A549 (cell line): Measurements from ENCODE around the gene OR8A1. TPM values are rescaled to one million over a fixed set of nuclear protein-coding genes. Genes with fewer than 3 reads are reported as not detected.

ENCODE experiments used
- ATAC-seq, 2 experiments: fragments of 200-7000 bp in 1 of 2; fragments of >200 bp in 1 of 2; cut with Nextera tagmentation in 1 of 2; cut with Tn5 transposase in 1 of 2; 3 replicates each; pipeline versions ENCODE4 v1.8.0 to v1.9.1; 2018 to 2020; ENCODE audit warnings: mild to moderate bottlenecking in 1 of 2, moderate library complexity in 1 of 2
- CTCF ChIA-PET: fragments of 300-600 bp; sonication (Branson Sonifier 250); formaldehyde crosslinking; extraction: SDS; loops from one replicate; lab custom pipeline; 2021; ENCODE audit warnings: antibody characterized with exemption, inconsistent platforms; lab: Yijun Ruan, JAX
- POLR2A ChIA-PET: fragments of 350-600 bp; formaldehyde crosslinking; extraction: SDS; loops from one replicate; lab custom pipeline; 2021; ENCODE audit warnings: antibody characterized with exemption, inconsistent platforms; lab: Yijun Ruan, JAX
- DNase-seq, 2 experiments: peaks; one replicate each; pipeline versions ENCODE4 v3.0.0 to v3.0.0-alpha.2; 2011 to 2016; ENCODE audit warnings: low read depth in 1 of 2, low spot score in 1 of 2
- FAIRE-seq: peaks from 2 replicates; lab custom pipeline; 2011; peaks lifted over from hg19 to GRCh38; lab: Jason Lieb, UNC
- H3K27ac ChIP-seq, 2 experiments: fragments of >200 bp; sonication (Bioruptor Twin); formaldehyde crosslinking; 3 replicates each; pipeline ENCODE4 v1.5.1; 2016 to 2017
- H3K4me1 ChIP-seq: fragments of >200 bp; sonication (Bioruptor Twin); formaldehyde crosslinking; 3 replicates; pipeline ENCODE4 v1.6.1; 2016
- H3K4me2 ChIP-seq: fragments of >200 bp; sonication (Bioruptor Twin); formaldehyde crosslinking; 3 replicates; pipeline ENCODE4 v1.6.1; 2016
- H3K4me3 ChIP-seq: fragments of >200 bp; sonication (Bioruptor Twin); formaldehyde crosslinking; 3 replicates; pipeline ENCODE4 v1.5.1; 2016
- H3K9me3 ChIP-seq: fragments of >200 bp; sonication (Bioruptor Twin); formaldehyde crosslinking; 3 replicates; pipeline ENCODE4 v1.6.1; 2016
- ATOH8 ChIP-seq: fragments of 250-450 bp; sonication (Bioruptor Pico); IDR thresholded peaks from 2 replicates; pipeline ENCODE4 v1.5.0; 2020; ENCODE audit warnings: low read depth, mild to moderate bottlenecking, moderate library complexity
- BCL3 ChIP-seq: fragments of >200 bp; sonication (Bioruptor Twin); formaldehyde crosslinking; IDR thresholded peaks from 3 replicates; pipeline ENCODE4 v1.6.1; 2016
- CBX8 ChIP-seq: fragments of 200-600 bp; sonication (generic); IDR thresholded peaks from 2 replicates; pipeline ENCODE4 v1.6.1; 2016
- CHD2 ChIP-seq: fragments of 150-350 bp; IDR thresholded peaks from 2 replicates; pipeline ENCODE4 v1.6.1; 2014; ENCODE audit warnings: low read length; ENCODE audit not compliant: partially characterized antibody
- CHD4 ChIP-seq: fragments of 200-600 bp; sonication (generic); IDR thresholded peaks from 2 replicates; pipeline ENCODE4 v1.6.1; 2016; ENCODE audit warnings: antibody characterized with exemption, mild to moderate bottlenecking, borderline replicate concordance
- E2F6 ChIP-seq: IDR thresholded peaks from 2 replicates; pipeline ENCODE4 v1.6.1; 2012; ENCODE audit warnings: low read depth, borderline replicate concordance
- ELK1 ChIP-seq: fragments of 150-350 bp; IDR thresholded peaks from 2 replicates; pipeline ENCODE4 v1.6.1; 2014; ENCODE audit warnings: low read depth, mild to moderate bottlenecking, low read length
- EP300 ChIP-seq, 2 experiments: fragments of >200 bp; sonication (Bioruptor Twin); formaldehyde crosslinking; IDR thresholded peaks; 2 replicates in 1 of 2; 3 replicates in 1 of 2; pipeline ENCODE4 v1.6.1; 2016 to 2017
- FOSL2 ChIP-seq, 2 experiments: fragments of 450-650 bp in 1 of 2; fragments of >200 bp in 1 of 2; sonication (Bioruptor Twin) in 1 of 2; formaldehyde crosslinking; IDR thresholded peaks; 2 replicates each; pipeline versions ENCODE4 v1.5.0 to v1.6.1; 2016 to 2020; ENCODE audit warnings: mild to moderate bottlenecking in 1 of 2, moderate library complexity in 1 of 2
- FOXS1 ChIP-seq: fragments of 250-450 bp; sonication (Bioruptor Pico); IDR thresholded peaks from 2 replicates; pipeline ENCODE4 v1.5.0; 2020; ENCODE audit warnings: mild to moderate bottlenecking, moderate library complexity
- HOXB5 ChIP-seq: fragments of 250-450 bp; sonication (Bioruptor Pico); IDR thresholded peaks from 2 replicates; pipeline ENCODE4 v1.5.0; 2020; ENCODE audit warnings: mild to moderate bottlenecking, moderate library complexity
- JUNB ChIP-seq: fragments of >200 bp; sonication (Bioruptor Twin); formaldehyde crosslinking; IDR thresholded peaks from 2 replicates; pipeline ENCODE4 v1.6.1; 2016
- MAZ ChIP-seq: fragments of 150-350 bp; IDR thresholded peaks from 2 replicates; pipeline ENCODE4 v1.6.1; 2014; ENCODE audit warnings: antibody characterized with exemption, low read depth, low read length, borderline replicate concordance
- MYC ChIP-seq: IDR thresholded peaks from 2 replicates; pipeline ENCODE4 v1.6.1; 2012; ENCODE audit warnings: mild to moderate bottlenecking, inconsistent platforms, low read length, improper control_type of control experiment, borderline replicate concordance
- NPAS2 ChIP-seq: fragments of 250-450 bp; sonication (Bioruptor Pico); IDR thresholded peaks from 2 replicates; pipeline ENCODE4 v1.8.0; 2022; ENCODE audit warnings: mild to moderate bottlenecking, moderate library complexity, borderline replicate concordance
- RARB ChIP-seq: fragments of 250-450 bp; sonication (Bioruptor Pico); IDR thresholded peaks from 2 replicates; pipeline ENCODE4 v1.8.0; 2021; ENCODE audit warnings: mild to moderate bottlenecking, moderate library complexity
- REST ChIP-seq: fragments of 200-600 bp; sonication (generic); IDR thresholded peaks from 2 replicates; pipeline ENCODE4 v1.6.1; 2016; ENCODE audit warnings: antibody characterized with exemption, mild to moderate bottlenecking, moderate library complexity
- USF2 ChIP-seq: fragments of 450-650 bp; IDR thresholded peaks from 2 replicates; pipeline ENCODE4 v1.6.1; 2014; ENCODE audit warnings: antibody characterized with exemption
- ZC3H11A ChIP-seq: fragments of 450-650 bp; IDR thresholded peaks from 2 replicates; pipeline ENCODE4 v1.6.1; 2014; ENCODE audit warnings: antibody characterized with exemption, mild to moderate bottlenecking
- ZNF302 ChIP-seq: fragments of 250-450 bp; sonication (Bioruptor Pico); IDR thresholded peaks from 2 replicates; pipeline ENCODE4 v1.9.0; 2021; ENCODE audit warnings: inconsistent platforms, mild to moderate bottlenecking, moderate library complexity
- WGBS: methylation state at CpG from one replicate; pipeline ENCODE4 v1.1.6; 2017; ENCODE audit errors: missing lambda C conversion rate; 5-methylcytosine and 5-hydroxymethylcytosine counted together
- polyA plus RNA-seq, 4 experiments: library from polyadenylated mRNA; depleted of rRNA in 3 of 4; stranded (reverse); fragments of >200 nt; fragmentation: RNase III in 1 of 4; extraction: RNeasy Plus Mini Kit Qiagen cat#74134 plus additional on column Dnase treatment in 1 of 4; gene quantifications; 2 replicates in 3 of 4; 3 replicates in 1 of 4; pipeline ENCODE4 v1.2.3, GENCODE V29; 2011 to 2017

The OR8A1 gene
- polyA plus RNA-seq, 2 of the 4 experiments (the other 2 are of a cell fraction) = not detected

- CTCF ChIA-PET = interaction anchor here (1.2 kb wide), 1 partner anchor 33 kb away, joined by 3 read pairs; no protein-coding TSS in a partner anchor
- TF ChIP-seq NPAS2 (CRISPR knock-in tag) (no peak), ELK1 (no peak), FOXS1 (no peak), E2F6 (no peak), CHD2 (no peak), CHD4 (no peak), CBX8 (no peak), ATOH8 (CRISPR knock-in tag) (no peak), EP300 (IDR thresholded peaks at IDR 0.05) (no peak), RARB (no peak), ZNF302 (CRISPR knock-in tag) (no peak), REST (no peak), MAZ (no peak), ZC3H11A (no peak), MYC (no peak), HOXB5 (CRISPR knock-in tag) (no peak), BCL3 (no peak), FOSL2 (IDR thresholded peaks at IDR 0.05) (no peak), FOSL2 (CRISPR knock-in tag; IDR thresholded peaks at IDR 0.05) (no peak), JUNB (no peak), USF2 (no peak)
- POLR2A ChIA-PET = no interaction called here
- ATAC-seq (no peak), DNase-seq (no peak), FAIRE-seq (no peak)
- Histone ChIP-seq H3K27ac (no peak within 1 kb of the TSS), H3K4me3 (no peak within 1 kb of the TSS), H3K4me2 (no peak within 1 kb of the TSS), H3K4me1 (no peaks in the 10 kb centered on the region), H3K9me3 (no peaks in the 10 kb centered on the region)
- WGBS = 42% methylated on average over 2 of the region's 5 CpGs
These were observed 41.3 kb downstream of the OR8A1 start, which contains the start of gene PANX3 for GRCh38 chr11:124611064-124611463. TSS of gene PANX3 (plus strand) at chr11:124611428. CDS start at chr11:124611557, 129 bp downstream.
